Coronary artery (tissue), 2 donors: ENCODE measurements around the gene ICA1L.
"Not testable (repeated sequence)": the region's sequence is repeated elsewhere in the genome, so short reads cannot be mapped to it uniquely, and the experiment has no call there.

ENCODE experiments used
- DNase-seq: peaks from one replicate; pipeline ENCODE4 v3.0.0-alpha.2; 2017; ENCODE audit warnings: low spot score
- H3K27ac ChIP-seq, 2 donors: fragments of 200-600 bp; sonication (generic); one replicate each; pipeline ENCODE4 v1.5.1; 2016 to 2019
- H3K4me3 ChIP-seq: fragments of 200-600 bp; sonication (generic); 2 replicates; pipeline ENCODE4 v1.5.1; 2016; ENCODE audit warnings: mild to moderate bottlenecking, moderate library complexity
- CTCF ChIP-seq: fragments of 200-600 bp; sonication (generic); IDR thresholded peaks from one replicate; pipeline ENCODE4 v1.5.1; 2019; ENCODE audit warnings: antibody characterized with exemption

Gene ICA1L

GRCh38 chr2:202870431-202871299 is 901 bp downstream of the ICA1L start:
- peak overlapping the region; percentile 80 to 81 for H3K27ac ChIP-seq
- peak; percentile 28 for TF ChIP-seq CTCF
- H3K4me3 ChIP-seq: peak overlapping the region; percentile 86
- peak; percentile 76 for DNase-seq

GRCh38 chr2:202861987-202862386 is 9.6 kb downstream of the ICA1L start:
- no peak overlapping the region for H3K27ac ChIP-seq
- H3K4me3 ChIP-seq: no peak overlapping the region
- DNase-seq: no peak
- no peak for TF ChIP-seq CTCF

- Histone ChIP-seq H3K4me3 (no peak overlapping the region), H3K27ac (no peak overlapping the region)
- no peak for TF ChIP-seq CTCF
- no peak for DNase-seq
These were observed 13.0 kb downstream of the ICA1L start for GRCh38 chr2:202858601-202859000.

GRCh38 chr2:202849343-202849742 is 22.2 kb downstream of the ICA1L start:
- DNase-seq, H3K4me3 ChIP-seq: not testable (repeated sequence)

GRCh38 chr2:202848813-202849212 is 22.8 kb downstream of the ICA1L start:
- no peak for TF ChIP-seq CTCF
- DNase-seq: no peak
- H3K4me3 ChIP-seq: no peak overlapping the region

More at GRCh38 chr2:202849343-202849742, 22.2 kb downstream of the ICA1L start:
- not testable (repeated sequence) for H3K27ac ChIP-seq

GRCh38 chr2:202847693-202848524 is 23.7 kb downstream of the ICA1L start:
- no peak for DNase-seq
- Histone ChIP-seq H3K4me3 (no peak overlapping the region), H3K27ac (no peak overlapping the region)
- no peak for TF ChIP-seq CTCF

More at GRCh38 chr2:202848813-202849212, 22.8 kb downstream of the ICA1L start:
- no peak overlapping the region for H3K27ac ChIP-seq

GRCh38 chr2:202844656-202845055 is 26.9 kb downstream of the ICA1L start:
- no peak for DNase-seq
- Histone ChIP-seq H3K4me3 (no peak overlapping the region), H3K27ac (no peak overlapping the region)
- TF ChIP-seq CTCF: no peak
